Heart right ventricle (tissue), 16 donors: Measurements from ENCODE around the gene UNC80. TPM values are rescaled to one million over a fixed set of nuclear protein-coding genes. Genes with fewer than 3 reads are reported as not detected.

ENCODE experiments used
- ATAC-seq, 8 donors: fragments of 200-7000 bp; cut with Tn5 transposase; one replicate each; pipeline ENCODE4 v1.9.1; 2020; ENCODE audit warnings: mild to moderate bottlenecking in 8 of 8, moderate library complexity in 8 of 8, moderate number of reproducible peaks in 1 of 8
- DNase-seq, 2 donors: peaks; one replicate each; pipeline ENCODE4 v3.0.0-alpha.2; 2020
- H3K27ac ChIP-seq, 10 donors: fragments of 200-600 bp; sonication (generic) in 2 of 10; one replicate each; pipeline versions ENCODE4 v1.5.0 to v1.8.0; 2020 to 2022; ENCODE audit warnings: mild to moderate bottlenecking in 3 of 10
- H3K27me3 ChIP-seq, 7 donors: fragments of 200-600 bp; one replicate each; pipeline ENCODE4 v1.8.0; 2021 to 2022; ENCODE audit warnings: mild to moderate bottlenecking in 2 of 7
- H3K36me3 ChIP-seq, 9 donors: fragments of 200-600 bp; sonication (generic) in 1 of 9; one replicate each; pipeline versions ENCODE4 v1.5.0 to v1.8.0; 2020 to 2022; ENCODE audit warnings: mild to moderate bottlenecking in 2 of 9
- H3K4me1 ChIP-seq, 9 donors: fragments of 200-600 bp; sonication (generic) in 1 of 9; one replicate each; pipeline versions ENCODE4 v1.5.0 to v1.8.0; 2020 to 2022; ENCODE audit warnings: mild to moderate bottlenecking in 4 of 9
- H3K4me3 ChIP-seq, 10 donors: fragments of 200-600 bp; sonication (generic) in 2 of 10; one replicate each; pipeline versions ENCODE4 v1.5.0 to v1.8.0; 2020 to 2022; ENCODE audit warnings: mild to moderate bottlenecking in 7 of 10, moderate library complexity in 2 of 10
- H3K9me3 ChIP-seq, 11 donors: fragments of 200-600 bp in 10 of 11; sonication (generic) in 2 of 11; one replicate each; pipeline versions ENCODE4 v1.5.0 to v1.8.0; 2013 to 2022; ENCODE audit warnings: mild to moderate bottlenecking in 2 of 11, control low read depth in 1 of 11, moderate library complexity in 1 of 11
- WGBS, 2 donors: extraction: QIAGEN DNeasy Blood & Tissue Kit; methylation state at CpG; one replicate each; pipeline ENCODE4 v1.1.7; 2013; ENCODE audit warnings: inconsistent platforms in 1 of 2; 5-methylcytosine and 5-hydroxymethylcytosine counted together
- intact Hi-C, 10 donors: fragments of 100-400 bp; cut with DNase I; formaldehyde crosslinking; loops; one replicate each; pipeline versions ENCODE4 v1.11.1 to v1.14.2; 2022
- polyA plus RNA-seq, 2 donors: library from polyadenylated mRNA; stranded (reverse); fragments of 200-250 nt; gene quantifications; one replicate each; pipeline ENCODE4 v1.2.3, GENCODE V29; 2013
- total RNA-seq, 10 donors: library from RNA; stranded (reverse); fragmentation: NEBNext Ultra II Directional in 3 of 10; extraction: Animal tissue kit (Norgen Biotek cat#: 25700) in 3 of 10; gene quantifications; one replicate each; pipeline versions ENCODE4 v1.2.1 to v1.2.4, GENCODE V29; 2021 to 2023
- TF ChIP-seq, protein P1 (sequence below), 9 donors: fragments of 200-600 bp; sonication (generic) in 2 of 9; IDR thresholded peaks; one replicate each; pipeline versions ENCODE4 v1.5.0 to v1.8.0; 2021 to 2022; ENCODE audit warnings: antibody characterized with exemption in 9 of 9, mild to moderate bottlenecking in 5 of 9, moderate library complexity in 1 of 9
- donor health status: Arrhythmogenic right ventricular cardiomyopathy.
- donor health status: ischemic (EF 13 %, LVEDD 7.1; RV severe dilation, severe dysfunction).
- donor health status: healthy with polysubstance abuse.
- donor health status: DM: no; HTN: yes; CAD: no.
- donor health status: DM: no; HTN: no; CAD: no.
- donor health status: ischemic (EF 25% LVEDD 6.9; RV normal size, moderate dysfunction).
- donor health status: ischemic (EF 25% LVEDD 5.7; RV mildly dilated, moderate dysfunction).
- donor health status: healthy.
- donor health status: DM: yes; HTN: yes; CAD: no.
- donor health status: Ischemic cardiomyopathy.
- donor health status: ischemic (EF 35%, LVEDD 5.7; RV mildly dilated, moderate dysfunction).
- donor health status: nonischemic (EF 11% LVEDD 7.7; RV severe dilation, severe dysfunction).
- donor health status: DM: yes; HTN: yes; CAD: no.
- donor health status: PGD.
- donor health status: ischemic (EF 29% LVEDD 5.4; RV normal size, mild dysfunction).
- donor health status: nonischemic (EF 23%, LVEDD 6.1; RV moderate dilation, normal function).

The UNC80 gene
- total and polyA plus RNA-seq, 12 donors: under 0.01 to 1.3 (median 0.32) TPM; not detected in 4

DNA sequence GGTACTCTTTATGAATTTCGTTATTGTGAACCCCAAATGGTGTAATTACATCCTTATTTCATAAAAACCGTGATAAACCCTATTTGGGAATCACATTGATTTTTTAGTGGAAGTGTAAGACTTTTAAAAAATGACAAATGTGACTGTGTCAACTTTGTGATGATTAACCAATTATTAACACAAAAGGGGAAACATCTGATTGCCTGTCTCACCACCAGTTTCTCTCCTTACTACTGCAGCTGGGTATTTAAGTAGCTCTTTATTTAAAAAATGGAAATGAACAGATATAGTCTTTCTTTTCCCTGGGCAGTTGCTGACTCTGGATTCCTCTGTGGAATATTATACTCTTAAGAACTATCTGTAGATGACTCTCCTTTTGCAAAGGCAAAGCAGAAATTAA lies 219.2 kb downstream of the UNC80 start:
- TF ChIP-seq, protein P1, sequence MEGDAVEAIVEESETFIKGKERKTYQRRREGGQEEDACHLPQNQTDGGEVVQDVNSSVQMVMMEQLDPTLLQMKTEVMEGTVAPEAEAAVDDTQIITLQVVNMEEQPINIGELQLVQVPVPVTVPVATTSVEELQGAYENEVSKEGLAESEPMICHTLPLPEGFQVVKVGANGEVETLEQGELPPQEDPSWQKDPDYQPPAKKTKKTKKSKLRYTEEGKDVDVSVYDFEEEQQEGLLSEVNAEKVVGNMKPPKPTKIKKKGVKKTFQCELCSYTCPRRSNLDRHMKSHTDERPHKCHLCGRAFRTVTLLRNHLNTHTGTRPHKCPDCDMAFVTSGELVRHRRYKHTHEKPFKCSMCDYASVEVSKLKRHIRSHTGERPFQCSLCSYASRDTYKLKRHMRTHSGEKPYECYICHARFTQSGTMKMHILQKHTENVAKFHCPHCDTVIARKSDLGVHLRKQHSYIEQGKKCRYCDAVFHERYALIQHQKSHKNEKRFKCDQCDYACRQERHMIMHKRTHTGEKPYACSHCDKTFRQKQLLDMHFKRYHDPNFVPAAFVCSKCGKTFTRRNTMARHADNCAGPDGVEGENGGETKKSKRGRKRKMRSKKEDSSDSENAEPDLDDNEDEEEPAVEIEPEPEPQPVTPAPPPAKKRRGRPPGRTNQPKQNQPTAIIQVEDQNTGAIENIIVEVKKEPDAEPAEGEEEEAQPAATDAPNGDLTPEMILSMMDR (IDR thresholded peaks at IDR 0.05): no peak
- Histone ChIP-seq H3K36me3 (no peaks in the 10 kb centered on the region), H3K9me3 (no peaks in the 10 kb centered on the region), H3K4me3 (no peak overlapping the region), H3K27me3 (peaks cover 0 to 14% (median 0%) of the 10 kb centered on the region in 7 donors), H3K4me1 (peaks cover 0 to 10% (median 0%) of the 10 kb centered on the region in 9 donors), H3K27ac (no peak overlapping the region)
- ATAC-seq (no peak), DNase-seq (no peak)
- intact Hi-C loops: loop anchor here in 1 of 10 donors (5.0 kb wide), 1 partner anchor 206 kb away; no protein-coding TSS in a partner anchor
- WGBS, 2 donors: 70 to 73% methylated on average over 2 of the region's 2 CpGs

DNA sequence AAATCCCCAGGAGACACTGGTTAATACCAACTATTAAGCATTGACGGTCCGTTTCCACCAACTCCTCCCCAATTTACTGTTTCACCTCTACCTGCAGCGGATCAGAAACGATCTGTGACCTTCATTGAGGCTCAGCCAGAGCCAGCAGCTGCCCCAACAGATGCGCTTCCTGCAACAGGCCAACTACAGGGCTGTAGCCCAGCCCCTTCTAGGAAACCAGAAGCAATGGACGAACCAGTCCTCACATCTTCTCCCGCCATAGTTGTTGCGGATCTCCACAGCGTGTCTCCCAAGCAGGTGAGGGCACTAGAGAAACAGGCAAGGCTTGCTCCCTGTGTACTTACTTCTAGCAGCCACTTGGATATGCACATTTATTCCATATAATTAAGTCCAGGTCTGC lies 222.3 kb downstream of the UNC80 start:
- H3K9me3 ChIP-seq: no peaks in the 10 kb centered on the region
- no peak overlapping the region for H3K27ac ChIP-seq
- intact Hi-C loops: loop anchor here in 1 of 10 donors (5.0 kb wide), 1 partner anchor 203 kb away; no protein-coding TSS in a partner anchor
- H3K4me1 ChIP-seq: no peaks in the 10 kb centered on the region
- TF ChIP-seq, protein P1 (IDR thresholded peaks at IDR 0.05): no peak
- no peak for DNase-seq
- ATAC-seq: no peak
- 94% methylated on average over 9 of the region's 9 CpGs for WGBS, 2 donors
- H3K36me3 ChIP-seq: no peaks in the 10 kb centered on the region
- no peak overlapping the region for H3K4me3 ChIP-seq
- peaks cover 0 to 6% (median 0%) of the 10 kb centered on the region in 7 donors for H3K27me3 ChIP-seq

DNA sequence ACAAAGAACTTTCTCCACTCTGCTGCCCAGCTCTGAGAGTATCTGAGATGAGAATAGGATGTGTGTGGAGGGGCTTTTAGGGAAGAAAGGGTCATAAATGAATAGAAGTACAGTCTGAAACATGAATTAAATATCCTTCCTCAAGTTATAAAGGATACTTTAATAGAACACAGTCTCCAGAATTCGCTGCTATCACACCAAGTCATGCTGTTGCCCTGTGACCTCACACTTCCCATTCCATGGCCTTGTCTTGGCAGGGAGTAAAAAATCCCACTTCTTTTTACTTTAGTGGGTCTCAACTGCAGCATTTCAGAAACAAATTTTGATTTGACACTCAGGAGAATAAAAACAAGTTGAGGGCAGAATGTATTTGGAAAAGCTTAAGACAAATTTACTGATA lies 227.0 kb downstream of the UNC80 start:
- Histone ChIP-seq H3K27me3 (no peaks in the 10 kb centered on the region), H3K9me3 (no peaks in the 10 kb centered on the region), H3K27ac (no peak overlapping the region), H3K4me3 (no peak overlapping the region), H3K36me3 (no peaks in the 10 kb centered on the region), H3K4me1 (peaks cover 4 to 14% (median 12%) of the 10 kb centered on the region in 9 donors)
- WGBS, 2 donors: 38 to 40% methylated on average over 1 of the region's 1 CpG
- DNase-seq: no peak
- TF ChIP-seq, protein P1 (IDR thresholded peaks at IDR 0.05): no peak
- intact Hi-C loops: no loop called here
- no peak for ATAC-seq

DNA sequence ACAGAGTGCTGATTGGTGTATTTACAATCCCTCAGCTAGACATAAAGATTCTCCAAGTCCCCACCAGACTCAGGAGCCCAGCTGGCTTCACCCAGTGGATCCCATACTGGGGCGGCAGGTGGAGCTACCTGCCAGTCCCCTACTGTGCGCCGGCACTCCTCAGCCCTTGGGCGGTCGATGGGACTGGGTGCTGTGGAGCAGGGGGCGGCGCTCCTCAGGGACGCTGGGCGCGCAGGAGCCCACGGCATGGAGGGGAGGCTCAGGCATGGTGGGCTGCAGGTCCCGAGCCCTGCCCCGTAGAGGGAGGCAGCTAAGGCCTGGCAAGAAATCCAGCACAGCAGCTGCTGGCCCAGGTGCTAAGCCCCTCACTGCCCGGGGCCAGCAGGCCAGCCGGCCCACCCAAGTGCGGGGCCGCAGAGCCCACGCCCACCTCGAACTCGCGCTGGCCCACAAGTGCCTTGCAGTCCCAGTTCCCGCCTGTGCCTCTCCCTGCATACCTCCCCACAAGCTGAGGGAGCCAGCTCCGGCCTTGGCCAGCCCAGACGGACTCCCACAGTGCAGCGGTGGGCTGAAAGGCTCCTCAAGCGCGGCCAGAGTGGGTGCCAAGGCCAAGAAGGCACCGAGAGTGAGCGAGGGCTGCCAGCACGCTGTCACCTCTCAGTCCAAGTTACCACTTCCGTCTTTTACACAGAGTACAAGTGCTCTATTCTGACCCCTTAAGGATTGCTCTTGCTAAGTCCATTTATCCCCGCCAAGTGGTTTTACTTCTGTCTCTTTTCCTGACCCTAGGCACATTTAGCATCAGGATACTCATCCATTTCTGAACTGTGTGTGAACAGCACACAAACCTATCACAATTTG lies 229.1 kb downstream of the UNC80 start:
- WGBS, 2 donors: 97 to 98% methylated on average over 32 of the region's 32 CpGs

More for the DNA sequence above, 229.1 kb downstream of the UNC80 start:
- intact Hi-C loops: loop anchor here in 4 of 10 donors (5.0 to 10.0 kb wide), 2 partner anchors 172 to 174 kb away; partner anchors contain the start of gene KANSL1L (in 4 of the 4)
- Histone ChIP-seq H3K27me3 (no peaks in the 10 kb centered on the region), H3K27ac (no peak overlapping the region), H3K36me3 (peaks cover 0 to 15% (median 0%) of the 10 kb centered on the region in 9 donors), H3K4me3 (no peak overlapping the region), H3K4me1 (peaks cover 4 to 35% (median 33%) of the 10 kb centered on the region in 9 donors), H3K9me3 (no peaks in the 10 kb centered on the region)
- ATAC-seq (no peak), DNase-seq (peak in 1 of 2 donors; percentile 12)
- TF ChIP-seq, protein P1 (IDR thresholded peaks at IDR 0.05): no peak
